Hepatocyte (in vitro differentiated cells): Measurements from ENCODE around the gene ANKS1B.

ENCODE experiments used
- CTCF ChIP-seq: fragments of 200-600 bp; sonication (generic); IDR thresholded peaks from 2 replicates; pipeline ENCODE4 v1.5.1; 2016; ENCODE audit warnings: antibody characterized with exemption, mild to moderate bottlenecking; ENCODE audit not compliant: poor library complexity
- EZH2 ChIP-seq: fragments of 200-600 bp; sonication (generic); IDR thresholded peaks from 2 replicates; pipeline ENCODE4 v1.6.1; 2016; ENCODE audit warnings: antibody characterized with exemption, mild to moderate bottlenecking, borderline replicate concordance

- TF ChIP-seq EZH2 (no peak), CTCF (no peak)
Observed at GRCh38 chr12:99024870-99025269, 959.9 kb downstream of the ANKS1B start.
